ENCODE results near the gene PCDHA2. TPM values are rescaled to one million over a fixed set of nuclear protein-coding genes. Genes with fewer than 3 reads are reported as not detected.
"Not testable (repeated sequence)": the region's sequence is repeated elsewhere in the genome, so short reads cannot be mapped to it uniquely, and the experiment has no call there.

PCDHA2 gene
- total and polyA plus RNA-seq, 3 experiments from 2014 or later, result not detected

DNA sequence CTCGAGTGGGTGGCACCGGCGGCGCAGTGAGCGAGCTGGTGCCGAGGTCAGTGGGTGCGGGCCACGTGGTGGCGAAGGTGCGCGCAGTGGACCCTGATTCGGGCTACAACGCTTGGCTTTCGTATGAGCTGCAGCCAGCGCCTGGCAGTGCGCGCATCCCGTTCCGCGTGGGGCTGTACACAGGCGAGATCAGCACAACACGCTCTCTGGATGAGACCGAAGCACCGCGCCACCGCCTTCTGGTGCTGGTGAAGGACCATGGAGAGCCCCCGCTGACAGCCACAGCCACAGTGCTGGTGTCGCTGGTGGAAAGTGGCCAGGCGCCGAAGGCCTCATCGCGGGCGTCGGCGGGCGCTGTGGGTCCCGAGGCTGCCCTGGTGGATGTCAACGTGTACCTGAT, 28.8 kb downstream of the PCDHA2 start:
- Histone ChIP-seq H3K27me3 (ENCODE audit: insufficient read depth, low read length, poor library complexity, severe bottlenecking) (no peaks in the 10 kb centered on the region), H3K4me1 (ENCODE audit: insufficient read depth, low read length) (no peaks in the 10 kb centered on the region), H3K9me3 (ENCODE audit: low read length) (no peaks in the 10 kb centered on the region), H3K36me3 (ENCODE audit: insufficient read depth, low read length) (no peaks in the 10 kb centered on the region), H3K27ac (ENCODE audit: low read depth, low read length) (no peak overlapping the region), H3K4me3 (ENCODE audit: low read length) (no peak overlapping the region)
- ChIA-PET CTCF (no interaction called here), POLR2A (no interaction called here)
- peaks cover 11 to 28% (median 27%) of the 10 kb centered on the region in 5 donors for H3K9me3 Mint-ChIP-seq
- no peak overlapping the region for H3K4me3 Mint-ChIP-seq
- H3K4me1 Mint-ChIP-seq, result no peaks in the 10 kb centered on the region
- H3K27ac Mint-ChIP-seq, result no peak overlapping the region
- H3K36me3 Mint-ChIP-seq, result peaks cover 0 to 8% (median 0%) of the 10 kb centered on the region in 3 donors
- peaks cover 19 to 32% of the 10 kb centered on the region in 2 donors for H3K27me3 Mint-ChIP-seq
- no peak for DNase-seq

DNA sequence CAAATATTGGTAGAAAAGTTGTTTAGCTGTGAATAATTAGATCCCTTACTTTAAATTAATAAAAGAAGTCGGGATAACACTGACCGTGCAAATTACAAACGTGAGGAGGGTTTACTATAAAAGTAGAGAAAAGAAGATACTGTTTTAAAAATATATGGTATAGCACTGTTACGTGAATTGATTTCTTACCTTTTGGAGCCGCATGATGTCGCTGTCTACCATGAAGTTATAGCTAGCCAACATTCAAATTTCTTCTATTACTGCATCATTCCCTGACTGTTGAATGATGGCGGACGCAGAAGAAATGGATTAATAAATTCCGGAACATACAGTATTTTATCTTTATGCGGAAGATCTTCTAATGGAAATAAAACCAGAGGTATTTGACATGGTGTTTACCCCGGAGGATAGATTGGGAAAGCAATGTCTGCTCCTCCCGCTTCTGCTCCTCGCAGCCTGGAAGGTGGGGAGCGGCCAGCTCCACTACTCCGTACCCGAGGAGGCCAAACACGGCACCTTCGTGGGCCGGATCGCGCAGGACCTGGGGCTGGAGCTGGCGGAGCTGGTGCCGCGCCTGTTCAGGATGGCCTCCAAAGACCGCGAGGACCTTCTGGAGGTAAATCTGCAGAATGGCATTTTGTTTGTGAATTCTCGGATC, 33.2 kb downstream of the PCDHA2 start, which contains the start of gene PCDHA6:
PCDHA6 (plus strand) TSS at position 257 of the 658 bp plus-strand sequence; CDS start at position 389, 132 bp downstream.
- DNase-seq, result no peak
- Histone ChIP-seq H3K27ac (ENCODE audit: low read depth, low read length) (no peak within 1 kb of the TSS), H3K9me3 (ENCODE audit: low read length) (no peaks in the 10 kb centered on the region), H3K36me3 (ENCODE audit: insufficient read depth, low read length) (no peaks in the 10 kb centered on the region), H3K27me3 (ENCODE audit: insufficient read depth, low read length, poor library complexity, severe bottlenecking) (no peaks in the 10 kb centered on the region), H3K4me1 (ENCODE audit: insufficient read depth, low read length) (no peaks in the 10 kb centered on the region), H3K4me3 (ENCODE audit: low read length) (no peak within 1 kb of the TSS)
- H3K9me3 Mint-ChIP-seq, result peaks cover 14 to 39% (median 27%) of the 10 kb centered on the region in 5 donors
- peak within 1 kb of the TSS in 1 of 8 donors; percentile 42 for H3K27ac Mint-ChIP-seq
- H3K4me3 Mint-ChIP-seq, result no peak within 1 kb of the TSS
- H3K27me3 Mint-ChIP-seq, result peaks cover 21 to 47% of the 10 kb centered on the region in 2 donors
- CTCF ChIA-PET, result no interaction called here
- POLR2A ChIA-PET, result no interaction called here
- peaks cover 0 to 12% (median 0%) of the 10 kb centered on the region in 3 donors for H3K36me3 Mint-ChIP-seq
- no peaks in the 10 kb centered on the region for H3K4me1 Mint-ChIP-seq

DNA sequence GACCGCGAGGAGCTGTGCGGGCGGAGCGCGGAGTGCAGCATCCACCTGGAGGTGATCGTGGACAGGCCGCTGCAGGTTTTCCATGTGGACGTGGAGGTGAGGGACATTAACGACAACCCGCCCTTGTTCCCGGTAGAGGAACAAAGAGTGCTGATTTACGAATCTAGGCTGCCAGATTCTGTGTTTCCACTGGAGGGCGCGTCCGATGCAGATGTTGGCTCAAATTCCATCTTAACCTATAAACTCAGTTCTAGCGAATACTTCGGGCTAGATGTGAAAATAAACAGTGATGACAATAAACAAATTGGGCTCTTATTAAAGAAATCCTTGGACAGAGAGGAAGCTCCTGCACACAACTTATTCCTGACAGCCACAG, 33.7 kb downstream of the PCDHA2 start:
- peaks cover 0 to 12% (median 0%) of the 10 kb centered on the region in 3 donors for H3K36me3 Mint-ChIP-seq
- no peak overlapping the region for H3K4me3 Mint-ChIP-seq
- no peaks in the 10 kb centered on the region for H3K36me3 ChIP-seq (ENCODE audit: insufficient read depth, low read length)
- H3K9me3 Mint-ChIP-seq, result peaks cover 16 to 40% (median 31%) of the 10 kb centered on the region in 5 donors
- ChIA-PET CTCF (no interaction called here), POLR2A (no interaction called here)
- no peaks in the 10 kb centered on the region for H3K4me1 ChIP-seq (ENCODE audit: insufficient read depth, low read length)
- H3K27me3 ChIP-seq (ENCODE audit: insufficient read depth, low read length, poor library complexity, severe bottlenecking), result no peaks in the 10 kb centered on the region
- no peaks in the 10 kb centered on the region for H3K4me1 Mint-ChIP-seq
- H3K27ac ChIP-seq (ENCODE audit: low read depth, low read length), result no peak overlapping the region
- no peak overlapping the region for H3K4me3 ChIP-seq (ENCODE audit: low read length)
- no peak for DNase-seq
- H3K27me3 Mint-ChIP-seq, result peaks cover 25 to 51% of the 10 kb centered on the region in 2 donors
- H3K27ac Mint-ChIP-seq, result no peak overlapping the region
- no peaks in the 10 kb centered on the region for H3K9me3 ChIP-seq (ENCODE audit: low read length)

DNA sequence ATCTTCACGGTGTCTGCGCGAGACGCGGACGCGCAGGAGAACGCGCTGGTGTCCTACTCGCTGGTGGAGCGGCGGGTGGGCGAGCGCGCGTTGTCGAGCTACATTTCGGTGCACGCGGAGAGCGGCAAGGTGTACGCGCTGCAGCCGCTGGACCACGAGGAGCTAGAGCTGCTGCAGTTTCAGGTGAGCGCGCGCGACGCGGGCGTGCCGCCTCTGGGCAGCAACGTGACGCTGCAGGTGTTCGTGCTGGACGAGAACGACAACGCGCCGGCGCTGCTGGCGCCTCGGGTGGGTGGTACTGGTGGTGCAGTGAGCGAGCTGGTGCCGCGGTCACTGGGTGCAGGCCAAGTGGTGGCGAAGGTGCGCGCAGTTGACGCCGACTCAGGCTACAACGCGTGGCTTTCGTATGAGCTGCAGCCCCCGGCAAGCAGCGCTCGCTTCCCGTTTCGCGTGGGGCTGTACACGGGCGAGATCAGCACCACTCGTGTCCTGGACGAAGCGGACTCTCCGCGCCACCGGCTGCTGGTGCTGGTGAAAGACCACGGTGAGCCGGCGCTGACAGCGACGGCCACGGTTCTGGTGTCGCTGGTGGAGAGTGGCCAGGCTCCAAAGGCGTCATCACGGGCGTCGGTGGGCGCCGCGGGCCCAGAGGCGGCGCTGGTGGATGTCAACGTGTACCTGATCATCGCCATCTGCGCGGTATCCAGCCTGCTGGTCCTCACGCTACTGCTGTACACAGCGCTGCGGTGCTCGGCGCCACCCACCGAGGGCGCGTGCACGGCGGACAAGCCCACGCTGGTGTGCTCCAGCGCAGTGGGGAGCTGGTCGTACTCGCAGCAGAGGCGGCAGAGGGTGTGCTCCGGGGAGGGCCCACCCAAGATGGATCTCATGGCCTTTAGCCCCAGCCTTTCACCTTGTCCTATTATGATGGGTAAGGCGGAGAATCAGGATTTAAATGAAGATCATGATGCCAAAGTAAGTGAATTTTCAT, 35.2 kb downstream of the PCDHA2 start:
- Mint-ChIP-seq H3K36me3 (peaks cover 0 to 12% (median 0%) of the 10 kb centered on the region in 3 donors), H3K27me3 (peaks cover 32 to 59% of the 10 kb centered on the region in 2 donors), H3K9me3 (peaks cover 19 to 45% (median 41%) of the 10 kb centered on the region in 5 donors)
- H3K4me3 Mint-ChIP-seq; CTCF ChIA-PET; DNase-seq; H3K9me3 ChIP-seq (ENCODE audit: low read length); H3K4me1 ChIP-seq (ENCODE audit: insufficient read depth, low read length); POLR2A ChIA-PET; H3K4me1 Mint-ChIP-seq; H3K36me3 ChIP-seq (ENCODE audit: insufficient read depth, low read length); H3K27ac ChIP-seq (ENCODE audit: low read depth, low read length); H3K27ac Mint-ChIP-seq; H3K4me3 ChIP-seq (ENCODE audit: low read length); H3K27me3 ChIP-seq (ENCODE audit: insufficient read depth, low read length, poor library complexity, severe bottlenecking): not testable (repeated sequence)

DNA sequence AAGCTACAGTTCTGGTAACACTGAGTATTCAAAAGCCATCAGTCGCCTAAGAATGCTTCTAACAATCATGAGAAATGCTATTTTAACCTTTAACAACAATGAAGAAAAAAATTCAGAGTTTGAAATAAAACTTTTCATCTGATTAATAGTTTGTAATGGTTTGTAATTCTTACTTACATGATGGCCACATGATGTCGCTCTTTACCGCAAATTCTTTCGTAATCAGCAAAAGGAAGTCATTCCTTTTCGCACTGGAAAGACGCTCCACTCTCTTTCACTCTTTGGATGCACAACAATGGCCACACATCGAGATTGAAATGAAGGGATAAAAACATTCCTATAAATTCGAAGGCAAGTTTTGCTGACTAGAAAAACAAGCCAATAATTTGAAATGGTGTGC, 39.3 kb downstream of the PCDHA2 start, which contains the start of gene PCDHA7:
PCDHA7 (plus strand) TSS at position 277 of the 400 bp plus-strand sequence; CDS start at position 392, 115 bp downstream.
- peaks cover 0 to 4% (median 0%) of the 10 kb centered on the region in 3 donors for H3K36me3 Mint-ChIP-seq
- H3K4me1 ChIP-seq (ENCODE audit: insufficient read depth, low read length), result no peaks in the 10 kb centered on the region
- no peaks in the 10 kb centered on the region for H3K9me3 ChIP-seq (ENCODE audit: low read length)
- DNase-seq, result no peak
- H3K36me3 ChIP-seq (ENCODE audit: insufficient read depth, low read length), result no peaks in the 10 kb centered on the region
- H3K9me3 Mint-ChIP-seq, result peaks cover 13 to 33% (median 23%) of the 10 kb centered on the region in 5 donors
- no peaks in the 10 kb centered on the region for H3K27me3 ChIP-seq (ENCODE audit: insufficient read depth, low read length, poor library complexity, severe bottlenecking)
- no peak within 1 kb of the TSS for H3K4me3 Mint-ChIP-seq
- POLR2A ChIA-PET, result no interaction called here
- CTCF ChIA-PET, result no interaction called here
- H3K27ac ChIP-seq (ENCODE audit: low read depth, low read length), result no peak within 1 kb of the TSS
- H3K27ac Mint-ChIP-seq, result no peak within 1 kb of the TSS
- peaks cover 24 to 32% of the 10 kb centered on the region in 2 donors for H3K27me3 Mint-ChIP-seq
- no peaks in the 10 kb centered on the region for H3K4me1 Mint-ChIP-seq
- H3K4me3 ChIP-seq (ENCODE audit: low read length), result no peak within 1 kb of the TSS

DNA sequence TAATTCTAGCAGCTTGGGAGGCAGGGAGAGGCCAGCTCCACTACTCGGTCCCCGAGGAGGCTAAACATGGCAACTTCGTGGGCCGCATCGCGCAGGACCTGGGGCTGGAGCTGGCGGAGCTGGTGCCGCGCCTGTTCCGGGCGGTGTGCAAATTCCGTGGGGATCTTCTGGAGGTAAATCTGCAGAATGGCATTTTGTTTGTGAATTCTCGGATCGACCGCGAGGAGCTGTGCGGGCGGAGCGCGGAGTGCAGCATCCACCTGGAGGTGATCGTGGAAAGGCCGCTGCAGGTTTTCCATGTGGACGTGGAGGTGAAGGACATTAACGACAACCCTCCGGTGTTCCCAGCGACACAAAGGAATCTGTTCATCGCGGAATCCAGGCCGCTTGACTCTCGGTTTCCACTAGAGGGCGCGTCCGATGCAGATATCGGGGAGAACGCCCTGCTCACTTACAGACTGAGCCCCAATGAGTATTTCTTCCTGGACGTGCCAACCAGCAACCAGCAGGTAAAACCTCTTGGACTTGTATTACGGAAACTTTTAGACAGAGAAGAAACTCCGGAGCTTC, 39.9 kb downstream of the PCDHA2 start:
- H3K27me3 ChIP-seq (ENCODE audit: insufficient read depth, low read length, poor library complexity, severe bottlenecking); H3K4me1 ChIP-seq (ENCODE audit: insufficient read depth, low read length); H3K36me3 Mint-ChIP-seq; H3K4me3 Mint-ChIP-seq; CTCF ChIA-PET; DNase-seq; H3K27ac ChIP-seq (ENCODE audit: low read depth, low read length); H3K9me3 ChIP-seq (ENCODE audit: low read length); POLR2A ChIA-PET; H3K4me1 Mint-ChIP-seq; H3K27ac Mint-ChIP-seq; H3K4me3 ChIP-seq (ENCODE audit: low read length); H3K36me3 ChIP-seq (ENCODE audit: insufficient read depth, low read length): not testable (repeated sequence)
- Mint-ChIP-seq H3K9me3 (peaks cover 14 to 36% (median 20%) of the 10 kb centered on the region in 5 donors), H3K27me3 (peaks cover 25 to 34% of the 10 kb centered on the region in 2 donors)

DNA sequence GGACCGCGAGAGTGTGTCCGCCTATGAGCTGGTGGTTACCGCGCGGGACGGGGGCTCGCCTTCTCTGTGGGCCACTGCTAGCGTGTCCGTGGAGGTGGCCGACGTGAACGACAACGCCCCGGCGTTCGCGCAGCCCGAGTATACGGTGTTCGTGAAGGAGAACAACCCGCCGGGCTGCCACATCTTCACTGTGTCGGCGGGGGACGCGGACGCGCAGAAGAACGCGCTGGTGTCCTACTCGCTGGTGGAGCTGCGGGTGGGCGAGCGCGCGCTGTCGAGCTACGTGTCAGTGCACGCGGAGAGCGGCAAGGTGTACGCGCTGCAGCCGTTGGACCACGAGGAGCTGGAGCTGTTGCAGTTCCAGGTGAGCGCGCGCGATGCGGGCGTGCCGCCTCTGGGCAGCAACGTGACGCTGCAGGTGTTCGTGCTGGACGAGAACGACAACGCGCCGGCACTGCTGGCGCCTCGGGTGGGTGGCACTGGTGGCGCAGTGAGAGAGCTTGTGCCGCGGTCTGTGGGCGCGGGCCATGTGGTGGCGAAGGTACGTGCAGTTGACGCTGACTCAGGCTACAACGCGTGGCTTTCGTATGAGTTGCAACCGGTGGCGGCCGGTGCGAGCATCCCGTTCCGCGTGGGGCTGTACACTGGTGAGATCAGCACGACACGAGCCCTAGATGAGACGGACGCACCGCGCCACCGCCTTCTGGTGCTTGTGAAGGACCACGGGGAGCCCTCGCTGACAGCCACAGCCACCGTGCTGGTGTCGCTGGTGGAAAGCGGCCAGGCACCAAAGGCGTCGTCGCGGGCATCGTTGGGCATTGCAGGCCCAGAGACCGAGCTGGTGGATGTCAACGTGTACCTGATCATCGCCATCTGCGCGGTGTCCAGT, 41.2 kb downstream of the PCDHA2 start:
- Mint-ChIP-seq H3K4me3 (no peak overlapping the region), H3K4me1 (no peaks in the 10 kb centered on the region), H3K9me3 (peaks cover 14 to 44% (median 28%) of the 10 kb centered on the region in 5 donors), H3K27me3 (peaks cover 29 to 40% of the 10 kb centered on the region in 2 donors), H3K27ac (no peak overlapping the region), H3K36me3 (peaks cover 0 to 4% (median 0%) of the 10 kb centered on the region in 3 donors)
- Histone ChIP-seq H3K27me3 (ENCODE audit: insufficient read depth, low read length, poor library complexity, severe bottlenecking) (no peaks in the 10 kb centered on the region), H3K4me3 (ENCODE audit: low read length) (no peak overlapping the region), H3K36me3 (ENCODE audit: insufficient read depth, low read length) (no peaks in the 10 kb centered on the region), H3K4me1 (ENCODE audit: insufficient read depth, low read length) (no peaks in the 10 kb centered on the region), H3K9me3 (ENCODE audit: low read length) (no peaks in the 10 kb centered on the region), H3K27ac (ENCODE audit: low read depth, low read length) (no peak overlapping the region)
- POLR2A ChIA-PET, result no interaction called here
- CTCF ChIA-PET, result no interaction called here
- DNase-seq, result no peak

All from CD8-positive, alpha-beta memory T cell (primary cell).